WERI-Rb-1 (cell line): ENCODE results near the gene PPFIA2.

Experiments used
- DNase-seq: peaks from one replicate; pipeline ENCODE4 v3.0.0-alpha.2; 2020
- H3K27ac ChIP-seq: fragments of 250-450 bp; sonication (Bioruptor Pico); 2 replicates; pipeline ENCODE4 v1.5.1; 2020; ENCODE audit warnings: mild to moderate bottlenecking, moderate library complexity
- H3K27me3 ChIP-seq: fragments of 250-450 bp; sonication (Bioruptor Pico); 2 replicates; pipeline ENCODE4 v1.5.1; 2021; ENCODE audit warnings: mild to moderate bottlenecking, low read depth, moderate library complexity; ENCODE audit not compliant: insufficient read depth, severe bottlenecking
- H3K36me3 ChIP-seq: fragments of 250-450 bp; sonication (Bioruptor Pico); 2 replicates; pipeline ENCODE4 v1.5.1; 2020; ENCODE audit warnings: mild to moderate bottlenecking, moderate library complexity
- H3K4me3 ChIP-seq: 2 replicates; pipeline ENCODE4 v1.5.1; 2011; ENCODE audit warnings: low read depth, mild to moderate bottlenecking, control low read depth, low read length
- H3K9me3 ChIP-seq: fragments of 250-450 bp; sonication (Bioruptor Pico); 2 replicates; pipeline ENCODE4 v1.5.1; 2021; ENCODE audit warnings: mild to moderate bottlenecking, moderate library complexity; ENCODE audit not compliant: severe bottlenecking
- TF ChIP-seq, protein P1 (sequence below): IDR thresholded peaks from 2 replicates; pipeline ENCODE4 v1.5.1; 2011; ENCODE audit warnings: low read depth, mild to moderate bottlenecking, control low read depth, inconsistent platforms, low read length

Gene PPFIA2

DNA sequence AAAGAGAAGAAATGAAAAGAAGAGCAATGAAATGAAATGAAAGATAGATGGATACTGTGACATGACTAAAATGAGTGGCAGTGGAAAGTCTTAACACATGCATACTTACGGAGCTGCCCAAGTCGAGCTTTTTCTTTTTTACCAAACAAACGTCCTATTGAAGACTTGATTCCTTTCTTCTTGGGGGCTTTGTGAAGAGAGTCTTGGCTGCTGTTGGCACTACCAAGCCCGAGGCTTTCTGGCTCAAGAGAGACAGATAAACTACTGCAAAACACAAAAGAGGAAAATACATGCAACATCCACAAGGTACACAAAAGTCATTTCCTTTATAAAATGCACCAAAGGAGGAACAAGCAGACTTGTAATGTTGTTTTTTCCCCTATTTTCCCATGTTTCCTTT, 420.1 kb downstream of the PPFIA2 start:
- no peak overlapping the region for H3K4me3 ChIP-seq
- no peaks in the 10 kb centered on the region for H3K36me3 ChIP-seq
- no peaks in the 10 kb centered on the region for H3K27me3 ChIP-seq
- TF ChIP-seq, protein P1, sequence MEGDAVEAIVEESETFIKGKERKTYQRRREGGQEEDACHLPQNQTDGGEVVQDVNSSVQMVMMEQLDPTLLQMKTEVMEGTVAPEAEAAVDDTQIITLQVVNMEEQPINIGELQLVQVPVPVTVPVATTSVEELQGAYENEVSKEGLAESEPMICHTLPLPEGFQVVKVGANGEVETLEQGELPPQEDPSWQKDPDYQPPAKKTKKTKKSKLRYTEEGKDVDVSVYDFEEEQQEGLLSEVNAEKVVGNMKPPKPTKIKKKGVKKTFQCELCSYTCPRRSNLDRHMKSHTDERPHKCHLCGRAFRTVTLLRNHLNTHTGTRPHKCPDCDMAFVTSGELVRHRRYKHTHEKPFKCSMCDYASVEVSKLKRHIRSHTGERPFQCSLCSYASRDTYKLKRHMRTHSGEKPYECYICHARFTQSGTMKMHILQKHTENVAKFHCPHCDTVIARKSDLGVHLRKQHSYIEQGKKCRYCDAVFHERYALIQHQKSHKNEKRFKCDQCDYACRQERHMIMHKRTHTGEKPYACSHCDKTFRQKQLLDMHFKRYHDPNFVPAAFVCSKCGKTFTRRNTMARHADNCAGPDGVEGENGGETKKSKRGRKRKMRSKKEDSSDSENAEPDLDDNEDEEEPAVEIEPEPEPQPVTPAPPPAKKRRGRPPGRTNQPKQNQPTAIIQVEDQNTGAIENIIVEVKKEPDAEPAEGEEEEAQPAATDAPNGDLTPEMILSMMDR: no peak
- no peak overlapping the region for H3K27ac ChIP-seq
- H3K9me3 ChIP-seq: no peaks in the 10 kb centered on the region
- no peak for DNase-seq

DNA sequence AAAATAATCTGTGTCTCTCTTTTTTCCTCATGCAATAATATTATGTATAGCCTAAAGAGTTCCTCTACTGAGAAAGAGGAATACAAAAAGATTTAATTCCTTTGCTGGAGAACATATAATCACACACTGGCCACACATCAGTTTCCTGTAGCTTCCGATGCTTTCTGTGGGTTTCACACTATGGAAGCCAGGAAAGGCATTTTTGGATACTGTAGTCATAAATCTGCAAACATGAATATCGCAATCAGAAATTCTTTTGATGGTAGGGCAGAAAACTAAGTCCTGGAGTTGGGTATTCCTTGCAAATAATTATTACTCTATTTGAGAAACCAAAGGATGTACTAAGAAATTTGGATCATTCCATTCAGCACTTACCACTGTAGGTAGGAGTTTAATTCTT, 421.3 kb downstream of the PPFIA2 start:
- H3K9me3 ChIP-seq: no peaks in the 10 kb centered on the region
- no peak overlapping the region for H3K4me3 ChIP-seq
- TF ChIP-seq, protein P1: no peak
- no peak overlapping the region for H3K27ac ChIP-seq
- H3K36me3 ChIP-seq: no peaks in the 10 kb centered on the region
- no peaks in the 10 kb centered on the region for H3K27me3 ChIP-seq
- DNase-seq: no peak

DNA sequence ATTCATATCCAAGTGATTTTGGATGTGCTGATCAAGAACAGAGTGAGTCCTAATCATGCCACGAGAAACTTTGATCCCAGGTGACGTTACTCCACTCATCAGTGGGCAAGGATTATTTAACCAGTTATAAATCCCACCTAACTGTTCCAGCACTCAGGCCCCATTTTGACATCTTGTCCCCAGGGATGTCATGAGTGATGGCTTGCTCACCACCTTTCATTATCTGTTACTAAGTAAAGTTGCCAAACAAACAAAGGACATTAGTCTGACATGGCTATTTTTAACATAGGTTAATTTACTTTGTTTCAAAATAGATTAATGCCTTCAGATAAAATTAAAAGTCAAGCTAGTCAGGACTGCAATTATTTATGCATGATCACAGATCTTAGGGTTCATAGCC, 425.3 kb downstream of the PPFIA2 start:
- no peaks in the 10 kb centered on the region for H3K27me3 ChIP-seq
- no peak overlapping the region for H3K4me3 ChIP-seq
- DNase-seq: no peak
- TF ChIP-seq, protein P1: no peak
- H3K9me3 ChIP-seq: no peaks in the 10 kb centered on the region
- H3K36me3 ChIP-seq: no peaks in the 10 kb centered on the region
- H3K27ac ChIP-seq: no peak overlapping the region

DNA sequence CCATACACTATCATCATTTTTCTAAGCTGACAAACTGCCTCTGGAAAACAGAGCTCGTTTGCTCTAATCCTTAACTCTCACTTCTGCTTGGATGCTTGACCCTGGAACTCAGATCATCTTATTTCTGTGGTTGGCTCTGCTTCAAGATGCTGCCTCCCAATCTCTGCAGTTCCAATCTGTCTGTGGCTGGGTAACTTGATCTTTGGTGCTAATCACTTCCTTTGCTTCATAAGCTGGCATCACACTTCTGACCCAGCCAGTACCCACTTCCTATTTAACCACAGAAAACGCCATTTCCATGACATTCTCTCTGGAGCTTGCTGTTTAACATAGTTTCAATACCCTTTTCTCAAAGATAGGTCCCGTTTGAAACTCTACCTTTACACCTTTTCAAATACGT, 427.1 kb downstream of the PPFIA2 start:
- H3K4me3 ChIP-seq: no peak overlapping the region
- DNase-seq: peak; percentile 6
- H3K36me3 ChIP-seq: no peaks in the 10 kb centered on the region
- no peaks in the 10 kb centered on the region for H3K27me3 ChIP-seq
- no peaks in the 10 kb centered on the region for H3K9me3 ChIP-seq
- TF ChIP-seq, protein P1: no peak
- H3K27ac ChIP-seq: no peak overlapping the region

DNA sequence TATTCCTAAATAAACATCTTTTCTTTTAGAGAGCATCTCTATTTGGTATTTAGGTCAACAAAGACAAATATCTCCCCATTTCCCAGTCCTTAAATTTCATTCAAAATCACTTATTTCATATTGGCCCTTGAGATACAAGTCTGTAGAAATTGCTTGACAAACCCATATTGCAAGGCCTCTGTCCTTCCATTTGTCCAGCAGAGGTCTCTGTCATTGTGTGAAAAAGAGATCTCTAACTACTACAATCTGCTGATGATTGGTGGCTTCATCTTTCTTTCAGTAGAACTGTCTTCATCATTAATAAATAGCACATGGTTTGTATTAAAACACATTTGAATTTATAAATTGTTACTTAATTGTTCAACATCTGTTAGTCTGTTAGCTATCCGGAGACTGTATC, 428.7 kb downstream of the PPFIA2 start:
- H3K36me3 ChIP-seq: no peaks in the 10 kb centered on the region
- no peak overlapping the region for H3K27ac ChIP-seq
- TF ChIP-seq, protein P1: 0 out of 2 replicates have a peak, but pooled peaks have one; percentile 6
- no peak for DNase-seq
- no peaks in the 10 kb centered on the region for H3K27me3 ChIP-seq
- H3K4me3 ChIP-seq: no peak overlapping the region
- no peaks in the 10 kb centered on the region for H3K9me3 ChIP-seq

DNA sequence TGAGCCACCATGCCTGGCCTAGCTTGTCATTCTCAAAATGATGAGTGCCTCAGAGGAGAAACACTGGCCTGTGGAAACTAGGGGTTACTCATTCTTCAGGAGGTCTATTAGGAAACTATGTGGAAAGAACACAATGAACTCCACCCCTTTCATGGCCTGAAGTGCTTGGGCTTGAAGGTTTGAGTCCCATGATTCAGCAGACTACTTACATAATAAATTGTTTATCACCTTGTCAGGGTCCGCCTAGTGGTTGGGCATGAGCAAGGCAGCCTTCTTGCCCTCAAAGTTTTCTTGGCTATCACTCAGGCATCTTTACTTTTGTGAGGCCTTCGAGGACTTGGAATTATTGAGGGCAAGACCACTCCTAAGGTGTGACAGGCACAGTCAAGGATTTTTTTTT, 430.1 kb downstream of the PPFIA2 start:
- Histone ChIP-seq H3K27ac (no peak overlapping the region), H3K9me3 (no peaks in the 10 kb centered on the region), H3K27me3 (no peaks in the 10 kb centered on the region), H3K4me3 (no peak overlapping the region), H3K36me3 (no peaks in the 10 kb centered on the region)
- TF ChIP-seq, protein P1: peak; percentile 49
- peak; percentile 26 for DNase-seq
